ENCODE data around the gene ALPP.

- no peak for TF ChIP-seq CTCF (IDR thresholded peaks at IDR 0.05; ENCODE audit: insufficient read depth, low read length)
- no peak for TF ChIP-seq POLR2AphosphoS5 (IDR thresholded peaks at IDR 0.05; ENCODE audit: low read depth)
- TF ChIP-seq, protein P1, sequence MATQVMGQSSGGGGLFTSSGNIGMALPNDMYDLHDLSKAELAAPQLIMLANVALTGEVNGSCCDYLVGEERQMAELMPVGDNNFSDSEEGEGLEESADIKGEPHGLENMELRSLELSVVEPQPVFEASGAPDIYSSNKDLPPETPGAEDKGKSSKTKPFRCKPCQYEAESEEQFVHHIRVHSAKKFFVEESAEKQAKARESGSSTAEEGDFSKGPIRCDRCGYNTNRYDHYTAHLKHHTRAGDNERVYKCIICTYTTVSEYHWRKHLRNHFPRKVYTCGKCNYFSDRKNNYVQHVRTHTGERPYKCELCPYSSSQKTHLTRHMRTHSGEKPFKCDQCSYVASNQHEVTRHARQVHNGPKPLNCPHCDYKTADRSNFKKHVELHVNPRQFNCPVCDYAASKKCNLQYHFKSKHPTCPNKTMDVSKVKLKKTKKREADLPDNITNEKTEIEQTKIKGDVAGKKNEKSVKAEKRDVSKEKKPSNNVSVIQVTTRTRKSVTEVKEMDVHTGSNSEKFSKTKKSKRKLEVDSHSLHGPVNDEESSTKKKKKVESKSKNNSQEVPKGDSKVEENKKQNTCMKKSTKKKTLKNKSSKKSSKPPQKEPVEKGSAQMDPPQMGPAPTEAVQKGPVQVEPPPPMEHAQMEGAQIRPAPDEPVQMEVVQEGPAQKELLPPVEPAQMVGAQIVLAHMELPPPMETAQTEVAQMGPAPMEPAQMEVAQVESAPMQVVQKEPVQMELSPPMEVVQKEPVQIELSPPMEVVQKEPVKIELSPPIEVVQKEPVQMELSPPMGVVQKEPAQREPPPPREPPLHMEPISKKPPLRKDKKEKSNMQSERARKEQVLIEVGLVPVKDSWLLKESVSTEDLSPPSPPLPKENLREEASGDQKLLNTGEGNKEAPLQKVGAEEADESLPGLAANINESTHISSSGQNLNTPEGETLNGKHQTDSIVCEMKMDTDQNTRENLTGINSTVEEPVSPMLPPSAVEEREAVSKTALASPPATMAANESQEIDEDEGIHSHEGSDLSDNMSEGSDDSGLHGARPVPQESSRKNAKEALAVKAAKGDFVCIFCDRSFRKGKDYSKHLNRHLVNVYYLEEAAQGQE (IDR thresholded peaks at IDR 0.05; ENCODE audit: insufficient replicate concordance, low read depth), result no peak
These were observed 40.9 kb downstream of the ALPP start for GRCh38 chr2:232419245-232420072.

All from HL-60 (cell line).